Measurements from ENCODE around the gene NPTXR.
A peak's percentile ranks its signal among the peaks of the same experiment; 100 is the strongest.

Gene NPTXR

DNA sequence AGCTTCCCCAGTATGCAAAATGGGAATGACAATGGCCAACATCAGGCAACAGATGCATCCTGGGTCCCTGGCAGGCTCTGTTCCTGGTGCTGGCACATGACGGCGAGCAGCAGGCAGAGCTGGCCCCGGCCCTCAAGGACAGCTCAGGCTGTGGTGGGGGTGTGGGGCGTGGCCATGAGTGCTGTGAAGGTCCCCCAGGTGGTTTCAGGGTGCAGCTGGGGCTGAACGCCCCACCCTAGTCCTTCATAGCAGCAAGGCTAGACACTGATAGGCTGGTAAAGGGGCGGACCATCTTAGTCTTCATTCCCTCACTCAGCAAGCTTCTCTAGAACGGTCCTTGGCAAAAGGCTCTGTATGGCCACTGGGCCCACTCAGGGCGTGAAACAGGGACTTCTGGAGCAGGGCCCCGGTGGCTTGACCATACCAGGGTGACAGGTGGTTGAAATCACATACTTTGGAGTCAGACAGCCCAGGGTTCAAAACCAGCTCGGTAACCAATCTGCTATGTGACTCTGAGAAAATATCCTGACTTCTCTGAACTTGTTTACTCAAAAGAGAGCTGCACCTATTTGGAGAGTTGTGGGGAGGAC, 15.1 kb downstream of the NPTXR start:
- Histone ChIP-seq H4K20me1 (peaks cover 0 to 18% (median 7%) of the 10 kb centered on the region in 11 experiments; a peak in 9 of 22 replicates), H3K4me2 (peak overlapping the region in 10 of 11 experiments; percentile 25 to 87 (median 80); a peak in 18 of 22 replicates), H3K4me1 (peaks cover 21 to 58% (median 57%) of the 10 kb centered on the region in 10 experiments), H3K4me3 (no peak overlapping the region), H3K36me3 (peaks cover 0 to 9% (median 0%) of the 10 kb centered on the region in 11 experiments; a peak in 4 of 22 replicates), H3K27ac (peak overlapping the region in 5 of 11 experiments; percentile 5 to 87 (median 83); a peak in 7 of 22 replicates), H3K9ac (0 out of 22 replicates have a peak overlapping the region, but pooled peaks of 1 of the 11 experiments have one; percentile 0), H3K9me3 (replicated peaks in 1 of 11) (no peaks in the 10 kb centered on the region), H3K27me3 (no peaks in the 10 kb centered on the region)
- TF ChIP-seq Cebpa-rat (IDR thresholded peaks at IDR 0.05): no peak

DNA sequence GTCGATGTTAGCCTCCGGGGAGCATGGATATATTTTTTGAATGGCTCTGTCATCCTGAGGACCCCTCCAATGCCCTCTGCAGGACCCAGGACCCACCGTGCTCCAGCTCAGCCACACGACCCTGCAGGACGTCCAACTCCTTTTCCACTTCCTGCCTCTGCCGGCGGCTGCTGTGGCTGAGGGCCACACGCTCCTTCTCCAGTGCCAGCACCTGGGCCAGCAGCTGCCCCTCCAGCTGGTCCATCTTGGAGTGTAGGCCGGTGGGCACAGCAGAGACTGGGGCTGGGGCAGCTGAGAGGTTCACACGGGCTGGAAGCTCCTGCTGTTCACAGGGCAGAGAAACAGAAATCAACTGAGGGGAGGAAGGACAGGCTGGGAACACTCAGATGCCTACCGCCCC, 15.6 kb downstream of the NPTXR start:
- peaks cover 0 to 21% (median 9%) of the 10 kb centered on the region in 11 experiments; a peak in 10 of 22 replicates for H4K20me1 ChIP-seq
- 0 out of 22 replicates have a peak overlapping the region, but pooled peaks of 1 of the 11 experiments have one; percentile 0 for H3K9ac ChIP-seq
- TF ChIP-seq Cebpa-rat (IDR thresholded peaks at IDR 0.05): no peak
- no peaks in the 10 kb centered on the region for H3K9me3 ChIP-seq (replicated peaks in 1 of 11)
- peaks cover 21 to 55% (median 52%) of the 10 kb centered on the region in 10 experiments for H3K4me1 ChIP-seq
- H3K27me3 ChIP-seq: no peaks in the 10 kb centered on the region
- H3K4me3 ChIP-seq: no peak overlapping the region
- H3K4me2 ChIP-seq: peak overlapping the region in 10 of 11 experiments; percentile 6 to 87 (median 78); a peak in 17 of 22 replicates
- peak overlapping the region in 3 of 11 experiments; percentile 36 to 87 (median 83); a peak in 4 of 22 replicates for H3K27ac ChIP-seq
- H3K36me3 ChIP-seq: peaks cover 0 to 10% (median 0%) of the 10 kb centered on the region in 11 experiments; a peak in 4 of 22 replicates

DNA sequence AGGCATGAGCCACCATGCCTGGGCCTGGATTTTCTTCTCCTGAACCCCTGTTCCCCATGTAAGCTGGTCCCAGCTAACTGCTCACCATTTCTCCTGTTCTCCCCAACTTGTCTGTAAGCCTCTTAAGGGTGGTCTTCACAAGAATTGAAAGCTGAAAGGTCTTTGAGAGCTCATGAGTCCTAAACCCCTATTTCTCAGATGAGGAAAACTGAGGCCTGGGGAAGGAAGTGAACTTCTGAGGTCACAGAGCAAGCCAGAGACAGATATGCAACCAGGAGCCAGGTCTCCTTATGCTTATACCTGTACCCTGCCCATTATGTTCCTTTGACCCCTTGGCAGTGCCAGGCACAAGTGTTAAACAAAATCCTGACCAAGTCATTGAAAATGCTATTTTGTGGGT, 16.3 kb downstream of the NPTXR start:
- Histone ChIP-seq H3K27ac (no peak overlapping the region), H3K4me3 (no peak overlapping the region), H3K4me2 (no peak overlapping the region), H3K4me1 (peaks cover 21 to 48% (median 45%) of the 10 kb centered on the region in 10 experiments), H3K9ac (no peak overlapping the region), H3K9me3 (replicated peaks in 1 of 11) (no peaks in the 10 kb centered on the region), H4K20me1 (peaks cover 0 to 28% (median 9%) of the 10 kb centered on the region in 11 experiments; a peak in 10 of 22 replicates), H3K36me3 (peaks cover 0 to 14% (median 0%) of the 10 kb centered on the region in 11 experiments; a peak in 5 of 22 replicates), H3K27me3 (no peaks in the 10 kb centered on the region)
- no peak for TF ChIP-seq Cebpa-rat (IDR thresholded peaks at IDR 0.05)

DNA sequence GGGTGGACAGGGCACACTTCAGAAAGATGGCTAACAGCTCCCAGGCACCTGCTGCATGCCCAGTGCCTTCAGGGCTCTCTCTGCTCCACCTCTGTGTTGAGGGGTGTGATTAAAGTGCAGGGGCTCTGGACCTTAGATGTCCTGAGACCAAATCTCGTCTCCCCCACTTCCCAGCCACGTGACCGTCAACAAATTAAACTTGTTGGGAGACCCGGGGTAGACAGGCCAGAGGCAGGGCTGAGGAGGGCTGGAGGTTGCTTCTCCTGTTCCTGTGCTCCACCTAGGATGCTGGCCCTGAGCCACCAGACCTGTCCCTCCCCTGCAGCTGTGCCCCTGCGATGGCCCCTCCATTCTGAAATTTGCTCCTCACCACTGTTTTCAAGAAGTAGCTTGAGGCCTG, 17.0 kb downstream of the NPTXR start:
- Histone ChIP-seq H3K4me3 (no peak overlapping the region), H3K27me3 (no peaks in the 10 kb centered on the region), H3K4me2 (no peak overlapping the region), H4K20me1 (peaks cover 0 to 31% (median 9%) of the 10 kb centered on the region in 11 experiments; a peak in 10 of 22 replicates), H3K4me1 (peaks cover 21 to 41% (median 38%) of the 10 kb centered on the region in 10 experiments), H3K9ac (no peak overlapping the region), H3K27ac (no peak overlapping the region), H3K9me3 (replicated peaks in 1 of 11) (no peaks in the 10 kb centered on the region), H3K36me3 (peaks cover 0 to 14% (median 0%) of the 10 kb centered on the region in 11 experiments; a peak in 5 of 22 replicates)
- TF ChIP-seq Cebpa-rat (IDR thresholded peaks at IDR 0.05): no peak

- Histone ChIP-seq H3K27me3 (no peaks in the 10 kb centered on the region), H4K20me1 (peaks cover 0 to 35% (median 10%) of the 10 kb centered on the region in 11 experiments; a peak in 10 of 22 replicates), H3K4me1 (peaks cover 18 to 37% (median 34%) of the 10 kb centered on the region in 10 experiments), H3K9me3 (replicated peaks in 1 of 11) (no peaks in the 10 kb centered on the region), H3K4me3 (no peak overlapping the region), H3K27ac (no peak overlapping the region), H3K4me2 (no peak overlapping the region), H3K36me3 (peaks cover 0 to 14% (median 0%) of the 10 kb centered on the region in 11 experiments; a peak in 5 of 22 replicates), H3K9ac (no peak overlapping the region)
- no peak for TF ChIP-seq Cebpa-rat (IDR thresholded peaks at IDR 0.05)
Observed at GRCh38 chr22:38826386-38826785, 17.4 kb downstream of the NPTXR start.

DNA sequence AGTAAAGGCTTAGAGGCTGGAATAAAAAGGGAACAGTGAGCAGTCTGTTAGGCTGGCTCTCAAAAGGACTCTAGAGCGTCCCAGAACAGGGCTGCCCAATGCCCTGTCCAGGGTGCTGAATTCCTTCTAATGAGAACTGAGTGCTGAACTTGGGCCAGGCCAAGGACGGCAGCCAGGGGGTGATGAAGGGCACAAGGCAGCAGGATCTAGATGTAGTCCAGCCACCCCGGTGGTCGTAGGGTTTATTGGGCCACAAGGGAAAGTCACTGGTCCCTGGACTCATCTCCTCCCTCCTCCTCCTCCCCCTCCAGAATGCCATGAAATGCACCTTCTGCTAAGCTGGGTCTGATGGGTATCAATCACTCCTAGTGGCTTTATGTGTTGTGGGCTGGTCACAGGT, 19.2 kb downstream of the NPTXR start:
- Histone ChIP-seq H3K27ac (no peak overlapping the region), H3K4me3 (no peak overlapping the region), H4K20me1 (peaks cover 0 to 52% (median 10%) of the 10 kb centered on the region in 11 experiments; a peak in 10 of 22 replicates), H3K9ac (no peak overlapping the region), H3K27me3 (no peaks in the 10 kb centered on the region), H3K9me3 (replicated peaks in 1 of 11) (no peaks in the 10 kb centered on the region), H3K4me1 (peaks cover 7 to 28% (median 17%) of the 10 kb centered on the region in 10 experiments; a peak in 18 of 20 replicates), H3K4me2 (no peak overlapping the region), H3K36me3 (peaks cover 0 to 14% (median 0%) of the 10 kb centered on the region in 11 experiments; a peak in 5 of 22 replicates)
- TF ChIP-seq Cebpa-rat (IDR thresholded peaks at IDR 0.05): no peak

DNA sequence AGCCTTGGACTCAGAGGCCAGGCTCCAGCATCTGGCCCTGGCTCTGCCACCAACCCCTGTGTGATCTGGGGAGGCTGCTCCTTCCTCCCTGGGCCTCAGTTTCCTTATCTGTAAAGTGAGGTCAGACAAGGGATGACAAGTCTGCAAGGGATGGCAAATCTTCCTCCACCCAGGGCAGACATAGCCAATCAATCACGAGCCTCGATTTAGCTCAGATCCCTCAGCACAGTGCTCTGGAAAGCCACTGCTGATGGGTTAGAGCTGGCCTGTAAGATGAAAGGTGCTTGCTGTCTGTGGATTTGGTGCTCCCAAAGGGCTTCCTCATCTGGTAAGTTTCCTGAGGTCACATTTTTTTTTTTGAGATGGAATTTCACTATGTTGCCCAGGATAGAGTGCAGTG, 20.2 kb downstream of the NPTXR start:
- Histone ChIP-seq H3K9ac (no peak overlapping the region), H3K4me1 (peaks cover 5 to 19% (median 7%) of the 10 kb centered on the region in 10 experiments; a peak in 17 of 20 replicates), H3K9me3 (replicated peaks in 1 of 11) (no peaks in the 10 kb centered on the region), H3K4me2 (no peak overlapping the region), H3K27me3 (no peaks in the 10 kb centered on the region), H3K4me3 (no peak overlapping the region), H4K20me1 (peaks cover 0 to 62% (median 9%) of the 10 kb centered on the region in 11 experiments; a peak in 10 of 22 replicates), H3K27ac (no peak overlapping the region), H3K36me3 (peaks cover 0 to 11% (median 0%) of the 10 kb centered on the region in 11 experiments; a peak in 5 of 22 replicates)
- no peak for TF ChIP-seq Cebpa-rat (IDR thresholded peaks at IDR 0.05)

DNA sequence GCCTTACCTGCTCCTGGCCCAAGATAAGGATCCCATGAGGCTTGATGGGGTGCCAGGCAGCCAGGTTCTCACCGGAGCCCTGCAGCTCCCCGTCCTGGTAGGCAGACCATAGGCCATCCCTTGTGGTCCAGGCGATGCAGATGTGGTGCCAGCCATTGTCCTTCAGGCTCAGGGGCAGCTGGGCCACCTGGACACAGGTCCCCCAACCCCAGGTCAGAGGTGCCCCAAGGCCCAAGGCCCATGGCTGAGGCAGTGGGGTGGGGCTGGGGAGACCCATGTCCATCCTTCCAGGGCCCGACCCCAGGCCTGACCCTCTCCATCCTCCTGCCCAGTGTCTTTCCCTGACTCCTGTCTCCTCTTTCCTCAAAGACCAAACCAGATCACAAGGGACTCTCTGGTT, 20.8 kb downstream of the NPTXR start:
- Histone ChIP-seq H3K9ac (no peak overlapping the region), H3K27me3 (no peaks in the 10 kb centered on the region), H3K36me3 (peaks cover 0 to 10% (median 0%) of the 10 kb centered on the region in 11 experiments; a peak in 5 of 22 replicates), H3K4me3 (no peak overlapping the region), H4K20me1 (peaks cover 0 to 63% (median 9%) of the 10 kb centered on the region in 11 experiments; a peak in 10 of 22 replicates), H3K4me2 (no peak overlapping the region), H3K27ac (no peak overlapping the region), H3K4me1 (peaks cover 0 to 13% (median 2%) of the 10 kb centered on the region in 10 experiments; a peak in 13 of 20 replicates), H3K9me3 (replicated peaks in 1 of 11) (no peaks in the 10 kb centered on the region)
- TF ChIP-seq Cebpa-rat (IDR thresholded peaks at IDR 0.05): no peak

- no peak overlapping the region for H3K4me3 ChIP-seq
Observed at GRCh38 chr22:38820020-38820419, 23.8 kb downstream of the NPTXR start.

More at GRCh38 chr22:38820020-38820419, 23.8 kb downstream of the NPTXR start:
- no peaks in the 10 kb centered on the region for H3K27me3 ChIP-seq
- TF ChIP-seq Cebpa-rat (IDR thresholded peaks at IDR 0.05): no peak
- H3K4me1 ChIP-seq: peaks cover 0 to 12% (median 0%) of the 10 kb centered on the region in 10 experiments; a peak in 4 of 20 replicates
- peaks cover 0 to 5% (median 0%) of the 10 kb centered on the region in 11 experiments; a peak in 2 of 22 replicates for H3K36me3 ChIP-seq
- H4K20me1 ChIP-seq: peaks cover 0 to 50% (median 5%) of the 10 kb centered on the region in 11 experiments; a peak in 9 of 22 replicates
- H3K9me3 ChIP-seq (replicated peaks in 1 of 11): no peaks in the 10 kb centered on the region
- no peak overlapping the region for H3K9ac ChIP-seq
- H3K27ac ChIP-seq: no peak overlapping the region
- H3K4me2 ChIP-seq: no peak overlapping the region
